ENCODE measurements around the gene CAMTA1.

CAMTA1 gene

GRCh38 chr1:6935911-6936690 is 150.8 kb downstream of the CAMTA1 start:
- DNase-seq: no peak

- no peak for DNase-seq
These were observed 151.8 kb downstream of the CAMTA1 start for GRCh38 chr1:6937048-6937447.

DNA sequence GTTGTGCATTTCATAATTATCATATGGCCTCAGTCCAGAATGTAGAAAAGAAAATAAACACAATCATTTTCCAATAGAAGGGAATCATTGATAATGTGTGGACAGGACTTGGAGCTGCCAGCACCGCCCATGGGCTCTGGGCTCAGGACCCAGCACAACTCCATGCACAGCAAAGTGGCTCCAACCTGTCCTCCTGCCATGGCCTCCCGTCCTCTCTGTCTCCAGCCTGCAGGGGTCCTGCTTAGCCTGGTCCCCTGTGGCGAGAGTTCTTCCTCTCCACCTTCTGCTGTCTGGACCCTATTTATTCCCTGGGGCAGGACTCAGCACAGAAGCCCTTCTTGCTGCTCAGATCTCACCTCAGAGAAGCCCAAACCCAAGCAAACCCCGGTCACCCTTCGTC is 154.1 kb downstream of the CAMTA1 start:
- DNase-seq: no peak

- DNase-seq: no peak
These were observed 156.5 kb downstream of the CAMTA1 start for GRCh38 chr1:6941786-6942185.

- DNase-seq: no peak
These were observed 157.7 kb downstream of the CAMTA1 start for GRCh38 chr1:6942990-6943389.

DNA sequence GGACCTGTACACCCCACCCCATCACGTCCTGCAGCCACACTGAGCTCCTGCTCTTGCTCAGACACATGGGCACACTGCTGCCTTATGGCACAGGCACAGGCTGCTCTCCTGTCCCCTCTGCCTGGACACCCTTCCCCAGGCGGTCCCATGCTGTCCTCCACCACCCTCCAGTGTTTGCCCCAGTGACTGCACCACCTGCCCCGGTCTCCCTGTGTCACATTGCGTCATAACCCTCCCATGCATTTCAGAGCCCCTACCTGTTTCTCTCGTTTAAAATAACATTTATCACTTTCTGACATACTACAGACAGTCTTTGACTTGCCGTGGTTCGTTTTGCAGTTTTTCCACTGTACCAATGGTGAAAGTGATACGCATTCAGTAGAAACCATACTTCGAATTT is 159.2 kb downstream of the CAMTA1 start:
- DNase-seq: no peak

DNA sequence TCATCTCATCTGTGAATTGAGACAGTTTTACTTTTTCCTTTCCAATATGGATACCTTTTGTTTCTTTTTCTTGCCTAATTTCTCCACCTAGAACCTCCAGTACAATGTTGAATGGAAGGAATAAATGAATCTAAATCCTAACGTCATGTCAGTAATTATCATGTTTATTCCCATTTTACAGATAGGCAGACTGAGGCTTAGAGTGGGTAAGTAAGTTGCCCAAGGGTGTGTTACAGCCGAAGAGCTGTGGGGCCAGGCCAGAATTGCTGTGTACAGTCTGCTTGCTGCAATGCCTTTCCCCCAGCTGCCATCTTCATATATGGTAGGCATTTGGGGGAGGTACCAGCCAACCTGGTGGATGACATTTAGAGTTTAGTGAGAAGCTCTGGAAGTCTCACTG is 162.7 kb downstream of the CAMTA1 start:
- peak; percentile 1 for DNase-seq

GRCh38 chr1:6948416-6948815 is 163.2 kb downstream of the CAMTA1 start:
- DNase-seq: peak; percentile 2

GRCh38 chr1:6948861-6949260 is 163.6 kb downstream of the CAMTA1 start:
- peak; percentile 2 for DNase-seq

GRCh38 chr1:6950001-6950765 is 164.9 kb downstream of the CAMTA1 start:
- peak; percentile 13 for DNase-seq

DNA sequence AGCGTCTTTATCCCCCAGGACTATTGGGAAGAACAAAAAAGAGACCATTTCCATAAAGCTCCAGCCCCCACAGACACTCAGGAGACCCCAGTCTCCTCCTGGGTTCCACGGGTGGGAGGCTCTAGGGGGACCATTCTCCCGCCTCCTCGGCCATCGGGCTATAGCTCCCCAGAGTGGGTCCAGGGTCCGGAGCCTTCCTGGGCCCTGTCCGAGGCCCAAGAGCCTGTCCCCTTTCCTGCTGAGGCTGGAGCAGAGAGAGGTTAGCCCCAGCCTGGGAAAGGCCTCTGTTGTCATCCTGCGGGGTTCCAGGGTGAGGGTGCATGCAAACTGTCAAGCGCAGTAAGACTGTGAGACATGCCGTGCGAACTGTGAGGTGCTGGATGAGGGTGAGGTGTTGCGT is 166.3 kb downstream of the CAMTA1 start:
- no peak for DNase-seq

GRCh38 chr1:6953216-6953615 is 168.0 kb downstream of the CAMTA1 start:
- DNase-seq: no peak

DNA sequence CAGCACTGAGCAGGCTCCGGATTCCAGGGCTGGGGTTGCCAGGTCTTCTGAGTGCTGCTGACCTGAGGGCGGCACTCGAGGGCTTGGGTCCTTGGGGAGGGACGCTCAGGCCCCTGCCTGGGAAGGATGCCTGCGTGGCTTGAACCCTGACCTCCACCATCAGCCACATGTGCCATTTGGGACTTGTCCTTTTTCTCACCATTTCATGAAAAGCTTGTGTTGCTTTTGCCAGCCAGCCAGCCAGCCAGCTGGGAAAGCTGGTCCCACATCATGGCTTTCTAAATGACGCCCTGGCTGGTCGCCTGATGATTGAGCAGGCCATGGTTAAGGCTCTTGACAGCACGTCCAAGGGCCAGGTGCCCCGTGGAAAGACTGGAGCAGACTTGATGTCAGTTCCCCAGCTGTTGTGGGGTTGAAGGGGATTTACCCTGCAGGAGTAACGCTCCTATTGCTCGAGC is 168.7 kb downstream of the CAMTA1 start:
- no peak for DNase-seq

DNA sequence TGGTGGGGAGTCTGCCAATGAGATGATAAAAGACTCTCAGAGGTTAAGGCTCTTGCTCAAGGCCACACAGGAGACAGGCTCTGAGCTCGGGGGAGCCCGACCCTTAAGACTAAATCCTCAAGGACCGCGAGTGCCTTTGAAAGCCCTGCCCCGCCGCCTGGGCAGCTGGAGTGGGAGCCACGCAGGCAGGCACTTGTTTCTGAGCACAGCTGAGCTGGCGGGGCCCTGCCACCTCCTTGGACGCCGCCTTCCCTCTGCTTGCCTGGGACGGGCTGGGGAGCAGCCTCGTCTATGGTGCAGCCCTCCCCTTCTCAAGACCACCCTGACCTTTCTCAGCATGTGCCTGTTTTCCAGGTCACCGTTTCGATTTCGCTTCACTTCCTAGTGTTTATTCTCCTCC is 169.3 kb downstream of the CAMTA1 start:
- no peak for DNase-seq

DNA sequence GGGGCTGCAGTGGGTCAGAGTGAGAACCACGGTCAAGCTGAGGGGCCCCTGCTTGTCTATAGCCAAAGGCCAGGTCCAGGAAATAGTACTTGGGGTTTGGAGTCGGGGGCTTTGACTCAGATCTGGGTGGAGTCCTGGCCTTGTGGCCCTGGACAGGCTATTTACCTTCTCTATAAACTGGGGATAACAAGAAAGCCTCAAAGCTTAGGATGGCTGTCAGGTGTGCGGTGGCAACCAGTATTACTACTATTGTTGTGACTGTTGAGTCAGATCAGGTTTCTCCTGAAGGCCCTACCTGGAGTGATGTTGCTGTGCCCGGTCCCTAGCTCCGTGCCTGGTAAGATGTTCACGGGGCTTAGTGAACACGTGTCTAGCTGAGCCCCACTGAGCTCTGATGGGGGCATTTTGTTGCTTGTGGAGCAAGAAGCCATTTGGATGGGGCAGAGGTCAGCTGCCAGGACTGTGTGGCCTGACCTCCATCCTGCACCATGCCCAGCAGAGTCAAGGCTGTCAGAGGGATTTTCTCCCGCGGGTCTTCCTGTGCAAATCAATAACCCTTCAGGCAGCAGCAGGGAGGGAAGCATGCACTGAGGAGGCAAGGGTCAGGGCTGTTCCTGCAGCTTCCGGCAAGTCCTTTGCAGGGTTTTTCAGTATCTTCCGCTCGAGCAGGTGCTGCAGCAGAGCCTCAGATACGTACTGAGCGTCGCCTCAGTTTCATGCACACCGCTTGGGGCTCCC is 170.3 kb downstream of the CAMTA1 start:
- DNase-seq: no peak

- no peak for DNase-seq
These were observed 171.4 kb downstream of the CAMTA1 start for GRCh38 chr1:6956488-6957159.

DNA sequence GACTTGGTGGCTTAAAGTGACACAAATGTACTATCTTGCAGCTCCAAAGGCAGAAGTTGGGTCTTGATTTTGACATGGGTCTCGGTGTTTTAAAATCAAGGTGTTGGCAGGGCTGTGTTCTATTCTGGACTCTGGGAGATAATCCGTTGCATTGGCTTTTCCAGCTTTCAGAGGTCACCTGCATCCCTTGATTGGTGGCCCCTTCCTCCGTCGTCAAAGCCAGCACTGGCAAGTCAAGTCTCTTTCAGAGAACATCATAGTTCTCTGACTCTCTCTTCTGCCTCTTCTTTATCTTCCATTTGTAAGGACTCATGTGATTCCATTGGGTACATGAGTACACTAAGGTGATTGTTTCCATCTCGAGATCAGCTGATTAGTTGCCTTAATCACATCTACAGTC is 172.1 kb downstream of the CAMTA1 start:
- no peak for DNase-seq

GRCh38 chr1:6958407-6959030 is 173.3 kb downstream of the CAMTA1 start:
- DNase-seq: no peak

DNA sequence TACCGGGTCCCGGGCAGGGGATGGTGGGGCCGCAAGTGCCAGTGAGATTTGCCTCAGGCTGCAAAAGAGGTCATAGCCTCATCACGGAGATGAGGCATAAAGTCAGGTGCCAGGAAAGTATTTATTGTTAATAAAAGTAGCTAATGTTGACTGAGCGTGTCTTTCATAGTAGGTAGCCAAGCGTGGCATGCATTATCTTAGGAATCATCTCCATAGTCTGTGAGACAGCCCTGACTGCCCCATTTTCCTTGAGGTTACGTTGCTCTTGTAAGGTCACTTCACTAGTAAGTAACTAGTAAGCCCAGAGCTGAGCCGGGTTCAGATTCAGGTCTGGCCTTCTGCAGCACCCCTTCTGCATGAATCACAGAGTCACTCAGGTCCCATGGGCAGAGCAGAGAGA is 174.2 kb downstream of the CAMTA1 start:
- no peak for DNase-seq

DNA sequence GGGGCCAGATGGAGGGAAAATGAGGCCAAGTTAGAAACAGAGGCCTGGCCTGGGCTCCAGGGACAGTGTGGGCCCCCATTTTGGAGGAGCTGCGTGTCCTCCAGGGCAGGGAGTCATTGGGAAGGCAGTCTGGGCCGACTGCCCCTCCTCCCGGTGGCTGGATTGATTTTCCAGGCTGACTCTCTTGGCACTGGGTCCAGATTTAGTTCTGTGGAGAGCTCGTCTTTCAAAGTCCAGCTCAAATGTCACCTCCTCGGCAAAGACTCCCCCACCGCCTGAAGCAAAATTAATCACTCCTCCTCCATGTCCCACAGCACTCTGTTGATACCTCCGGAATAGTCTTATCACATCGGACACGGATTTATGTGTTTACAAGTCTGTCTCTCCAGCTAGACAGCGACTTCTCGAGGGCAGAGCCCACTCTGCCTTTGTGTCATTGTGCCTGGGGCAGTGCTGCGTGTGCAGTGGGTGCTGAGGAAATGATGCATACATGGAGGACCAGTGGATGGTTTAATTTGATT is 175.1 kb downstream of the CAMTA1 start:
- peak; percentile 87 for DNase-seq

GRCh38 chr1:6960860-6961259 is 175.6 kb downstream of the CAMTA1 start:
- no peak for DNase-seq

DNA sequence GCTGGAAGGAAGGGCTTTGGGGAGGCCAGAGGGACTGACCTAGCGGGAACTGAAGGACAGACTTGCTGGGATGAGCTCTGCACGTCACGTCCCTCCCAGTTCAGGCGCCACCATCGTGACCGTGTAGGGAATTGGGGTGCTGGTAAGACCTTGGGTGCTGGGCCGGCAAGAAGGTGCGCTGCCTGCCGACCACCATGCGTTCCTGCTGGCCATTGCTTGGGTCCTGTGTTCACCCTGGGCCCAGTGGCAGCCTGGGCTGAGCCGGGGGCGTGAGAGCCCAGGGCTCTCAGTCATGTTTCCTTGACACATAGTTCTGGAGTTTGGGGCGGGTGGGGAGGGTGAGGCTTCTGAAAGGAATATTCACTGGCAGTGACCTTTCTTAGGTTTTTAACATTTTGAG is 176.0 kb downstream of the CAMTA1 start:
- DNase-seq: no peak
